B cell (primary cell): ENCODE data around the gene PSMB3. TPM values are rescaled to one million over a fixed set of nuclear protein-coding genes. Genes with fewer than 3 reads are reported as not detected.

ENCODE experiments used
- ATAC-seq: fragments of 200-7000 bp; cut with Tn5 transposase; one replicate; pipeline ENCODE4 v1.10.0; 2021; ENCODE audit warnings: low read depth, mild to moderate bottlenecking, moderate number of reproducible peaks, moderate library complexity
- CTCF ChIA-PET: fragments of 350-600 bp; sonication (Branson Sonifier 250); formaldehyde crosslinking; loops from one replicate; lab custom pipeline; 2021; ENCODE audit warnings: antibody characterized with exemption, inconsistent platforms; lab: Charles Lee
- POLR2A ChIA-PET: fragments of 350-600 bp; sonication (Branson Sonifier 250); formaldehyde crosslinking; loops from one replicate; lab custom pipeline; 2021; ENCODE audit warnings: antibody characterized with exemption; lab: Charles Lee
- DNase-seq: peaks from one replicate; pipeline ENCODE4 v3.0.0; 2013
- H2AFZ ChIP-seq: 2 replicates; pipeline ENCODE4 v1.6.1; 2012; ENCODE audit warnings: mild to moderate bottlenecking, low read depth, low read length; ENCODE audit not compliant: insufficient read depth, poor library complexity, severe bottlenecking
- H3K27ac ChIP-seq, 2 donors: 1 replicate in 1 of 2; 2 replicates in 1 of 2; pipeline ENCODE4 v1.5.1; 2012 to 2013; ENCODE audit warnings: low read length in 2 of 2, mild to moderate bottlenecking in 2 of 2, moderate library complexity in 1 of 2
- H3K27me3 ChIP-seq, 4 experiments: fragments of 200-600 bp in 1 of 4; sonication (generic) in 1 of 4; replicated peaks in 1 of 4; 1 replicate in 2 of 4; 2 replicates in 2 of 4; pipeline versions ENCODE4 v1.6.1 to v1.7.0; 2013 to 2016; ENCODE audit warnings: low read length in 3 of 4, mild to moderate bottlenecking in 2 of 4, mixed read lengths in 1 of 4, moderate library complexity in 1 of 4; ENCODE audit not compliant: insufficient read depth in 4 of 4, control insufficient read depth in 3 of 4; ENCODE audit errors: control extremely low read depth in 1 of 4
- H3K36me3 ChIP-seq, 2 experiments: replicated peaks in 1 of 2; 1 replicate in 1 of 2; 2 replicates in 1 of 2; pipeline versions ENCODE4 v1.6.1 to v1.7.1; 2013; ENCODE audit warnings: low read length in 1 of 2; ENCODE audit not compliant: insufficient read depth in 2 of 2, control insufficient read depth in 1 of 2; ENCODE audit errors: control extremely low read depth in 1 of 2, extremely low read depth in 1 of 2
- H3K4me1 ChIP-seq, 2 donors: fragments of 200-600 bp in 1 of 2; sonication (generic) in 1 of 2; 1 replicate in 1 of 2; 2 replicates in 1 of 2; pipeline versions ENCODE4 v1.5.1 to v1.6.1; 2013 to 2017; ENCODE audit warnings: low read length in 2 of 2; ENCODE audit not compliant: control insufficient read depth in 2 of 2, insufficient read depth in 2 of 2
- H3K4me2 ChIP-seq: replicated peaks from 2 replicates; pipeline ENCODE3; 2012; ENCODE audit warnings: mild to moderate bottlenecking, low read depth, low read length; ENCODE audit not compliant: poor library complexity, severe bottlenecking
- H3K4me3 ChIP-seq, 5 experiments: fragments of 200-600 bp in 1 of 5; sonication (generic) in 1 of 5; 1 replicate in 3 of 5; 2 replicates in 2 of 5; pipeline versions ENCODE4 v1.5.1 to v1.7.0; 2011 to 2016; ENCODE audit warnings: low read length in 4 of 5, mild to moderate bottlenecking in 4 of 5, low read depth in 2 of 5, control low read depth in 1 of 5, moderate library complexity in 1 of 5; ENCODE audit not compliant: insufficient read depth in 1 of 5; ENCODE audit errors: control extremely low read depth in 1 of 5, extremely low read depth in 1 of 5
- H3K79me2 ChIP-seq: fragments of 200-600 bp; sonication (generic); one replicate; pipeline ENCODE4 v1.6.0; 2016; ENCODE audit warnings: low read length; ENCODE audit not compliant: control insufficient read depth, insufficient read depth
- H3K9ac ChIP-seq: fragments of 200-600 bp; sonication (generic); 2 replicates; pipeline ENCODE4 v1.6.1; 2017; ENCODE audit warnings: mild to moderate bottlenecking, low read length, moderate library complexity
- H3K9me3 ChIP-seq, 3 donors: one replicate each; pipeline versions ENCODE4 v1.6.1 to v1.7.1; 2013; ENCODE audit warnings: low read length in 2 of 3; ENCODE audit not compliant: control insufficient read depth in 2 of 3, insufficient read depth in 1 of 3; ENCODE audit errors: control extremely low read depth in 1 of 3
- H4K20me1 ChIP-seq: 2 replicates; pipeline ENCODE4 v1.6.0; 2012; ENCODE audit warnings: mild to moderate bottlenecking, low read length; ENCODE audit not compliant: insufficient read depth, control insufficient read depth, poor library complexity, severe bottlenecking
- H3K27ac Mint-ChIP-seq: one replicate; pipeline ENCODE4 v1.8.0; 2021; ENCODE audit warnings: mixed read lengths
- H3K27me3 Mint-ChIP-seq: one replicate; pipeline ENCODE4 v1.8.0; 2021; ENCODE audit warnings: mixed read lengths
- H3K4me1 Mint-ChIP-seq: one replicate; pipeline ENCODE4 v1.8.0; 2021; ENCODE audit warnings: mixed read lengths
- H3K4me3 Mint-ChIP-seq: one replicate; pipeline ENCODE4 v1.8.0; 2021; ENCODE audit warnings: mixed read lengths
- H3K9me3 Mint-ChIP-seq: one replicate; pipeline ENCODE4 v1.8.0; 2022; ENCODE audit warnings: mixed read lengths; ENCODE audit not compliant: insufficient read depth
- EZH2 ChIP-seq: IDR thresholded peaks from 2 replicates; pipeline ENCODE4 v1.6.1; 2012; ENCODE audit warnings: borderline replicate concordance, low read depth, mild to moderate bottlenecking, moderate library complexity, low read length; ENCODE audit not compliant: insufficient read depth, poor library complexity, severe bottlenecking
- WGBS: methylation state at CpG from one replicate; pipeline ENCODE4 v1.1.5; 2013; ENCODE audit warnings: missing lambda C conversion rate; ENCODE audit not compliant: insufficient coverage; 5-methylcytosine and 5-hydroxymethylcytosine counted together
- intact Hi-C: fragments of 100-400 bp; cut with micrococcal nuclease; formaldehyde crosslinking; loops from one replicate; pipeline ENCODE4 v1.10.0; 2022
- polyA plus RNA-seq: library from polyadenylated mRNA; depleted of rRNA; stranded (reverse); fragments of >200 nt; gene quantifications from 2 replicates; pipeline ENCODE4 v1.2.3, GENCODE V29; 2012
- total RNA-seq, 2 donors: library from RNA; stranded (reverse); fragments of 120-200 nt in 1 of 2; gene quantifications; 1 replicate in 1 of 2; 2 replicates in 1 of 2; pipeline versions ENCODE4 v1.2.3 to v1.2.4, GENCODE V29; 2013 to 2022
- TF ChIP-seq, protein P1 (sequence below): fragments of 200-600 bp; IDR thresholded peaks from one replicate; pipeline ENCODE4 v1.8.0; 2022; ENCODE audit warnings: antibody characterized with exemption, mild to moderate bottlenecking

The PSMB3 gene
- total and polyA plus RNA-seq, 2 donors (not counting 1 experiment from before 2014, with no cell fraction given) = 109 to 184 TPM

DNA sequence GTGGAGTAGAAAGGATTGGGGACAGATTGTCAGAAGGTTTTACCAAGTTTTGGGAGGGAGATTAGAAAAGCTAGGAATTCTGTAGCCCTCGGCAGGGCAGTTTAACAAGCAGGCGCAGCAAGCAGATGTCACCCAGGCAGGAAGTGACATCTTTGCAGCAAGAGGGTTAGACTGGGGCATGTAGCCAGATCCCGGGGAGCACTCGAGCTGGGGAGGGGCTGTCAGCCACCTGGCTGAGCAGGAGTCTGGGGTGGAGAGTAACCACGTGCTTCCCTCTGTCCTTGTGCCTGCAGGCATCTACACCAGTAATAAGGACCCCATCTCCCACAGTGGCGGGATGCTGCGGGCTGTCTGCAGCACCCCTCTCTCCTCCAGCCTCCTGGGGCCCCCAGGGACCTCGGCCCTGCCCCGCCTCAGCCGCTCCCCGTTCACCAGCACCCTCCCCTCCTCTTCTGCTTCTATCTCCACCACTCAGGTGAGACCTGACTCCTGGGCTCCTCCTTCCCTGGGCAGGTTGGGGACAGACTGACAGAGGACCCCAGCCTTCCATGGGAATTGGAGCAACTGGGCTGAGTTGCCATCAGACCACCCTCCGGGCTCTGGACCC, 35.3 kb upstream of the PSMB3 start:
- CTCF ChIA-PET = interaction anchor here (1.5 to 2.6 kb wide), 3 partner anchors 11 to 50 kb away, joined by 5 to 11 read pairs (median 6); no protein-coding TSS in a partner anchor
- 100% methylated on average over 11 of the region's 12 CpGs for WGBS
- H3K4me1 Mint-ChIP-seq = peaks cover 12% of the 10 kb centered on the region

More for the DNA sequence above, 35.3 kb upstream of the PSMB3 start:
- H3K27ac Mint-ChIP-seq = no peak overlapping the region
- Histone ChIP-seq H3K9me3 (no peaks in the 10 kb centered on the region), H2AFZ (no peak overlapping the region), H4K20me1 (peaks cover 28% of the 10 kb centered on the region), H3K79me2 (no peaks in the 10 kb centered on the region), H3K27ac (no peak overlapping the region), H3K4me2 (no peak overlapping the region), H3K4me1 (peaks cover 0 to 4% of the 10 kb centered on the region in 2 donors), H3K9ac (no peak overlapping the region), H3K4me3 (no peak overlapping the region), H3K36me3 (peaks cover 3 to 88% of the 10 kb centered on the region in 2 experiments), H3K27me3 (no peaks in the 10 kb centered on the region)
- no peak overlapping the region for H3K4me3 Mint-ChIP-seq
- POLR2A ChIA-PET = interaction anchor here (0.6 kb wide), 1 partner anchor 18 kb away, joined by 5 read pairs; no protein-coding TSS in a partner anchor
- H3K9me3 Mint-ChIP-seq = no peaks in the 10 kb centered on the region
- intact Hi-C loops = no loop called here
- no peaks in the 10 kb centered on the region for H3K27me3 Mint-ChIP-seq
- no peak for DNase-seq
- TF ChIP-seq, protein P1, sequence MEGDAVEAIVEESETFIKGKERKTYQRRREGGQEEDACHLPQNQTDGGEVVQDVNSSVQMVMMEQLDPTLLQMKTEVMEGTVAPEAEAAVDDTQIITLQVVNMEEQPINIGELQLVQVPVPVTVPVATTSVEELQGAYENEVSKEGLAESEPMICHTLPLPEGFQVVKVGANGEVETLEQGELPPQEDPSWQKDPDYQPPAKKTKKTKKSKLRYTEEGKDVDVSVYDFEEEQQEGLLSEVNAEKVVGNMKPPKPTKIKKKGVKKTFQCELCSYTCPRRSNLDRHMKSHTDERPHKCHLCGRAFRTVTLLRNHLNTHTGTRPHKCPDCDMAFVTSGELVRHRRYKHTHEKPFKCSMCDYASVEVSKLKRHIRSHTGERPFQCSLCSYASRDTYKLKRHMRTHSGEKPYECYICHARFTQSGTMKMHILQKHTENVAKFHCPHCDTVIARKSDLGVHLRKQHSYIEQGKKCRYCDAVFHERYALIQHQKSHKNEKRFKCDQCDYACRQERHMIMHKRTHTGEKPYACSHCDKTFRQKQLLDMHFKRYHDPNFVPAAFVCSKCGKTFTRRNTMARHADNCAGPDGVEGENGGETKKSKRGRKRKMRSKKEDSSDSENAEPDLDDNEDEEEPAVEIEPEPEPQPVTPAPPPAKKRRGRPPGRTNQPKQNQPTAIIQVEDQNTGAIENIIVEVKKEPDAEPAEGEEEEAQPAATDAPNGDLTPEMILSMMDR = no peak
- TF ChIP-seq EZH2 = no peak
- ATAC-seq = no peak
